Measurements from ENCODE around the gene SEPTIN2. TPM values are rescaled to one million over a fixed set of nuclear protein-coding genes. Genes with fewer than 3 reads are reported as not detected.

Gene SEPTIN2
- total and polyA plus RNA-seq, 2 experiments from 2014 or later = 315 to 373 TPM

- Histone ChIP-seq H3K27me3 (no peaks in the 10 kb centered on the region), H3K4me1 (ENCODE audit: insufficient read depth) (no peaks in the 10 kb centered on the region), H3K27ac (no peak overlapping the region), H3K4me2 (no peak overlapping the region), H2AFZ (no peak overlapping the region), H3K4me3 (no peak overlapping the region), H3K9me3 (ENCODE audit: low read depth) (no peaks in the 10 kb centered on the region), H3K9me2 (replicated peaks; ENCODE audit: insufficient read depth) (no peaks in the 10 kb centered on the region), H3K36me3 (replicated peaks; ENCODE audit: insufficient read depth, low read depth) (peaks cover 6% of the 10 kb centered on the region), H3K79me2 (peaks cover 94% of the 10 kb centered on the region), H4K20me1 (ENCODE audit: insufficient read depth, poor library complexity, severe bottlenecking) (peaks cover 40% of the 10 kb centered on the region)
- 92% methylated on average over 4 of the region's 4 CpGs for WGBS (ENCODE audit: low lambda C conversion rate, missing lambda C conversion rate)
- no peak for TF ChIP-seq EZH2phosphoT487 (IDR thresholded peaks at IDR 0.05; ENCODE audit: low read depth, severe bottlenecking, unreplicated experiment)
- no peak for TF ChIP-seq EZH2 (IDR thresholded peaks at IDR 0.05; ENCODE audit: borderline replicate concordance)
- no peak for TF ChIP-seq CTCF (IDR thresholded peaks at IDR 0.05; ENCODE audit: poor library complexity)
- DNase-seq (ENCODE audit: low spot score) = no peak
Measured at GRCh38 chr2:241330616-241330981, 14.9 kb downstream of the SEPTIN2 start.

DNA sequence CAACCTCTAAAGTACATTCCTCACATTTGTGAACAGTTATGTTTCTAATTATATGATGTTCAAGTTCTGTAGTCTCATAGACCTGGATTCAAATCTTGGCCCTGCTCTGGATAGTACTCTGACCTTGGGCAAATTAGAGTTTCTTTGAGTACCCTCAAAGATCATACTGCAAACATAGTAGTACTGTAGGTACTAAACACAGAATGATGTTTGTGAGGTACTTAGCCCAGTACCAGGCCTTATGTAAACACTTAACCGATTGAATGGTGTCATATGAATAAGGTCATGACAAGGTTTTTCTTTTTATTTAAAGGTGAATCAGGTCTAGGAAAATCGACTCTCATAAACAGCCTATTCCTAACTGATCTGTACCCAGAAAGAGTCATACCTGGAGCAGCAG is 19.1 kb downstream of the SEPTIN2 start:
- H3K9me2 ChIP-seq (replicated peaks; ENCODE audit: insufficient read depth) = no peaks in the 10 kb centered on the region
- H3K9me3 ChIP-seq (ENCODE audit: low read depth) = no peaks in the 10 kb centered on the region
- H3K4me3 ChIP-seq = no peak overlapping the region
- no peak overlapping the region for H3K27ac ChIP-seq
- H3K36me3 ChIP-seq (replicated peaks; ENCODE audit: insufficient read depth, low read depth) = no peaks in the 10 kb centered on the region
- no peak overlapping the region for H2AFZ ChIP-seq
- H4K20me1 ChIP-seq (ENCODE audit: insufficient read depth, poor library complexity, severe bottlenecking) = peaks cover 30% of the 10 kb centered on the region
- H3K27me3 ChIP-seq = no peaks in the 10 kb centered on the region
- H3K4me2 ChIP-seq = no peak overlapping the region
- no peaks in the 10 kb centered on the region for H3K4me1 ChIP-seq (ENCODE audit: insufficient read depth)
- peaks cover 88% of the 10 kb centered on the region for H3K79me2 ChIP-seq
- TF ChIP-seq CTCF (IDR thresholded peaks at IDR 0.05; ENCODE audit: poor library complexity) (no peak), EZH2phosphoT487 (IDR thresholded peaks at IDR 0.05; ENCODE audit: low read depth, severe bottlenecking, unreplicated experiment) (no peak), EZH2 (IDR thresholded peaks at IDR 0.05; ENCODE audit: borderline replicate concordance) (no peak)
- WGBS (ENCODE audit: low lambda C conversion rate, missing lambda C conversion rate) = 76% methylated on average over 2 of the region's 2 CpGs
- no peak for DNase-seq (ENCODE audit: low spot score)

- no peaks in the 10 kb centered on the region for H3K9me2 ChIP-seq (replicated peaks; ENCODE audit: insufficient read depth)
- no peak overlapping the region for H2AFZ ChIP-seq
- H3K4me1 ChIP-seq (ENCODE audit: insufficient read depth) = no peaks in the 10 kb centered on the region
- no peaks in the 10 kb centered on the region for H3K9me3 ChIP-seq (ENCODE audit: low read depth)
- H3K79me2 ChIP-seq = peaks cover 52% of the 10 kb centered on the region
- WGBS (ENCODE audit: low lambda C conversion rate, missing lambda C conversion rate) = 86% methylated on average over 8 of the region's 8 CpGs
- TF ChIP-seq EZH2phosphoT487 (IDR thresholded peaks at IDR 0.05; ENCODE audit: low read depth, severe bottlenecking, unreplicated experiment) (no peak), CTCF (IDR thresholded peaks at IDR 0.05; ENCODE audit: poor library complexity) (no peak), EZH2 (IDR thresholded peaks at IDR 0.05; ENCODE audit: borderline replicate concordance) (no peak)
- H3K36me3 ChIP-seq (replicated peaks; ENCODE audit: insufficient read depth, low read depth) = no peaks in the 10 kb centered on the region
- H3K27me3 ChIP-seq = no peaks in the 10 kb centered on the region
- H3K4me2 ChIP-seq = no peak overlapping the region
- no peak for DNase-seq (ENCODE audit: low spot score)
- peaks cover 12% of the 10 kb centered on the region for H4K20me1 ChIP-seq (ENCODE audit: insufficient read depth, poor library complexity, severe bottlenecking)
- no peak overlapping the region for H3K4me3 ChIP-seq
- H3K27ac ChIP-seq = no peak overlapping the region
Measured at GRCh38 chr2:241339839-241340630, 24.3 kb downstream of the SEPTIN2 start.

All from hepatocyte (in vitro differentiated cells).